Fibroblast of skin of left biceps (primary cell): ENCODE data around the gene BMAL1.
A peak's percentile ranks its signal among the peaks of the same experiment; 100 is the strongest.

Experiments used
- DNase-seq, 2 experiments: peaks; one replicate each; pipeline ENCODE4 v3.0.0-alpha.2; 2013; ENCODE audit warnings: low read depth in 2 of 2

BMAL1 gene

GRCh38 chr11:13261591-13262061, 16.0 kb upstream of the BMAL1 start:
- DNase-seq = peak; percentile 68 to 74

GRCh38 chr11:13262096-13262495, 15.5 kb upstream of the BMAL1 start:
- DNase-seq = peak in 1 of 2 experiments; percentile 4

GRCh38 chr11:13268791-13269190, 8.8 kb upstream of the BMAL1 start:
- no peak for DNase-seq

- no peak for DNase-seq
These were observed 7.8 kb upstream of the BMAL1 start for GRCh38 chr11:13269775-13270174.

GRCh38 chr11:13271060-13271693, 6.4 kb upstream of the BMAL1 start:
- no peak for DNase-seq

GRCh38 chr11:13276454-13276831, 1.1 kb upstream of the BMAL1 start:
- no peak for DNase-seq

- DNase-seq = peak; percentile 97
These were observed 490 bp upstream of the BMAL1 start for GRCh38 chr11:13276832-13277767.

GRCh38 chr11:13278609-13279486, 1.3 kb downstream of the BMAL1 start:
- DNase-seq = no peak

GRCh38 chr11:13279487-13279834, 1.9 kb downstream of the BMAL1 start:
- DNase-seq = no peak

- DNase-seq = no peak
These were observed 2.6 kb downstream of the BMAL1 start for GRCh38 chr11:13280092-13280722.

- DNase-seq = no peak
These were observed 3.2 kb downstream of the BMAL1 start for GRCh38 chr11:13280777-13281176.

GRCh38 chr11:13283636-13284035, 6.0 kb downstream of the BMAL1 start:
- no peak for DNase-seq

GRCh38 chr11:13284776-13285588, 7.4 kb downstream of the BMAL1 start:
- no peak for DNase-seq

- no peak for DNase-seq
These were observed 8.8 kb downstream of the BMAL1 start for GRCh38 chr11:13286279-13286821.

GRCh38 chr11:13287036-13287435, 9.4 kb downstream of the BMAL1 start:
- DNase-seq = no peak

GRCh38 chr11:13287681-13288080, 10.1 kb downstream of the BMAL1 start:
- DNase-seq = no peak

- no peak for DNase-seq
These were observed 10.9 kb downstream of the BMAL1 start for GRCh38 chr11:13288375-13289029.

GRCh38 chr11:13289081-13289480, 11.5 kb downstream of the BMAL1 start:
- no peak for DNase-seq

GRCh38 chr11:13290221-13290980, 12.8 kb downstream of the BMAL1 start:
- no peak for DNase-seq
